HEK293T (cell line): ENCODE measurements around the gene SPTLC3.

Experiments
- ELF4 ChIP-seq: fragments of 450-650 bp; IDR thresholded peaks from 2 replicates; pipeline ENCODE4 v1.6.1; 2017; ENCODE audit warnings: antibody characterized with exemption
- NFRKB ChIP-seq: fragments of 450-650 bp; IDR thresholded peaks from 2 replicates; pipeline ENCODE4 v1.6.1; 2016; ENCODE audit warnings: mild to moderate bottlenecking, moderate library complexity
- SP1 ChIP-seq: fragments of 450-650 bp; IDR thresholded peaks from 2 replicates; pipeline ENCODE4 v1.6.1; 2017
- SUZ12 ChIP-seq: fragments of 450-650 bp; IDR thresholded peaks from 2 replicates; pipeline ENCODE4 v1.6.1; 2016; ENCODE audit warnings: mild to moderate bottlenecking
- ZNF384 ChIP-seq: fragments of 450-650 bp; IDR thresholded peaks from 2 replicates; pipeline ENCODE4 v1.6.1; 2016

GRCh38 chr20:13006825-13007224 is 1.9 kb upstream of the SPTLC3 start:
- TF ChIP-seq NFRKB (no peak), ZNF384 (no peak), SUZ12 (no peak), SP1 (no peak), ELF4 (no peak)
